Activated B cell treated with CpG ODN at 0.5 μM for 24 hours (primary cell): Measurements from ENCODE around the gene HK3. TPM values are rescaled to one million over a fixed set of nuclear protein-coding genes. Genes with fewer than 3 reads are reported as not detected.

Source experiments
- ATAC-seq: fragments of 200-7000 bp; cut with Tn5 transposase; one replicate; pipeline ENCODE4 v1.10.0; 2021; ENCODE audit warnings: low read depth, mild to moderate bottlenecking, moderate library complexity
- CTCF ChIA-PET: fragments of 350-600 bp; sonication (Branson Sonifier 250); formaldehyde crosslinking; loops from one replicate; lab custom pipeline; 2021; ENCODE audit warnings: antibody characterized with exemption; lab: Charles Lee
- POLR2A ChIA-PET: fragments of 350-600 bp; sonication (Branson Sonifier 250); formaldehyde crosslinking; loops from one replicate; lab custom pipeline; 2021; ENCODE audit warnings: antibody characterized with exemption; lab: Charles Lee
- DNase-seq: peaks from one replicate; pipeline ENCODE4 v3.0.0; 2022
- H3K27ac Mint-ChIP-seq: one replicate; pipeline ENCODE4 v1.8.0; 2020; ENCODE audit warnings: mixed read lengths
- H3K27me3 Mint-ChIP-seq: one replicate; pipeline ENCODE4 v1.8.0; 2021; ENCODE audit warnings: mixed read lengths
- H3K36me3 Mint-ChIP-seq: one replicate; pipeline ENCODE4 v1.8.0; 2021; ENCODE audit warnings: low read depth, mixed read lengths
- H3K4me1 Mint-ChIP-seq: one replicate; pipeline ENCODE4 v1.8.0; 2021; ENCODE audit warnings: mixed read lengths
- H3K4me3 Mint-ChIP-seq: one replicate; pipeline ENCODE4 v1.8.0; 2020; ENCODE audit warnings: mild to moderate bottlenecking, mixed read lengths
- H3K9me3 Mint-ChIP-seq: one replicate; pipeline ENCODE4 v1.8.0; 2020; ENCODE audit warnings: mixed read lengths
- CTCF ChIP-seq: fragments of 200-600 bp; IDR thresholded peaks from one replicate; pipeline ENCODE4 v1.8.0; 2022; ENCODE audit warnings: antibody characterized with exemption, mild to moderate bottlenecking
- intact Hi-C: fragments of 100-400 bp; cut with micrococcal nuclease; formaldehyde crosslinking; loops from one replicate; pipeline ENCODE4 v1.15.1; 2024
- total RNA-seq: library from RNA; stranded (reverse); gene quantifications from 2 replicates; pipeline ENCODE4 v1.2.3, GENCODE V29; 2022

HK3 gene
- total RNA-seq, 1 donor from 2014 or later = 0.55 TPM

- Mint-ChIP-seq H3K27ac (no peak overlapping the region), H3K4me3 (no peak overlapping the region), H3K4me1 (no peaks in the 10 kb centered on the region), H3K27me3 (peaks cover 9% of the 10 kb centered on the region), H3K36me3 (no peaks in the 10 kb centered on the region), H3K9me3 (no peaks in the 10 kb centered on the region)
- ChIA-PET CTCF (no interaction called here), POLR2A (no interaction called here)
- TF ChIP-seq CTCF = no peak
- ATAC-seq (no peak), DNase-seq (no peak)
- intact Hi-C loops = no loop called here
Measured at GRCh38 chr5:176892663-176893062, 6.5 kb downstream of the HK3 start.

- Mint-ChIP-seq H3K4me3 (no peak overlapping the region), H3K27me3 (peaks cover 9% of the 10 kb centered on the region), H3K36me3 (no peaks in the 10 kb centered on the region), H3K4me1 (no peaks in the 10 kb centered on the region), H3K9me3 (no peaks in the 10 kb centered on the region), H3K27ac (no peak overlapping the region)
- TF ChIP-seq CTCF = no peak
- ChIA-PET POLR2A (no interaction called here), CTCF (no interaction called here)
- intact Hi-C loops = no loop called here
- ATAC-seq (no peak), DNase-seq (no peak)
Measured at GRCh38 chr5:176891331-176891958, 7.7 kb downstream of the HK3 start.

GRCh38 chr5:176890455-176891330 lies 8.5 kb downstream of the HK3 start:
- Mint-ChIP-seq H3K27me3 (peaks cover 9% of the 10 kb centered on the region), H3K27ac (no peak overlapping the region), H3K4me1 (no peaks in the 10 kb centered on the region), H3K4me3 (no peak overlapping the region), H3K9me3 (no peaks in the 10 kb centered on the region), H3K36me3 (no peaks in the 10 kb centered on the region)
- ChIA-PET POLR2A (no interaction called here), CTCF (no interaction called here)
- intact Hi-C loops = no loop called here
- ATAC-seq (no peak), DNase-seq (no peak)
- TF ChIP-seq CTCF = no peak

- no peak overlapping the region for H3K4me3 Mint-ChIP-seq
- CTCF ChIA-PET = no interaction called here
- no peaks in the 10 kb centered on the region for H3K36me3 Mint-ChIP-seq
- no peak for DNase-seq
- H3K27me3 Mint-ChIP-seq = peaks cover 9% of the 10 kb centered on the region
- TF ChIP-seq CTCF = no peak
- H3K4me1 Mint-ChIP-seq = no peaks in the 10 kb centered on the region
- H3K27ac Mint-ChIP-seq = no peak overlapping the region
- POLR2A ChIA-PET = no interaction called here
- intact Hi-C loops = no loop called here
- H3K9me3 Mint-ChIP-seq = no peaks in the 10 kb centered on the region
- no peak for ATAC-seq
Measured at GRCh38 chr5:176889321-176890280, 9.5 kb downstream of the HK3 start.

- no peak overlapping the region for H3K27ac Mint-ChIP-seq
- no peak for TF ChIP-seq CTCF
- no peak overlapping the region for H3K4me3 Mint-ChIP-seq
- no peaks in the 10 kb centered on the region for H3K9me3 Mint-ChIP-seq
- peaks cover 9% of the 10 kb centered on the region for H3K27me3 Mint-ChIP-seq
- H3K4me1 Mint-ChIP-seq = no peaks in the 10 kb centered on the region
- ATAC-seq (no peak), DNase-seq (no peak)
- intact Hi-C loops = no loop called here
- H3K36me3 Mint-ChIP-seq = no peaks in the 10 kb centered on the region
- ChIA-PET CTCF (no interaction called here), POLR2A (no interaction called here)
Measured at GRCh38 chr5:176888865-176889165, 10.3 kb downstream of the HK3 start.
